ENCODE data around the gene IRF5. TPM values are rescaled to one million over a fixed set of nuclear protein-coding genes. Genes with fewer than 3 reads are reported as not detected.

IRF5 gene
- total and polyA plus RNA-seq, 10 of the 15 experiments (the other 5 are each of a cell fraction or from before 2014, with no cell fraction given) = 5.4 to 90.3 (median 61.7) TPM

DNA sequence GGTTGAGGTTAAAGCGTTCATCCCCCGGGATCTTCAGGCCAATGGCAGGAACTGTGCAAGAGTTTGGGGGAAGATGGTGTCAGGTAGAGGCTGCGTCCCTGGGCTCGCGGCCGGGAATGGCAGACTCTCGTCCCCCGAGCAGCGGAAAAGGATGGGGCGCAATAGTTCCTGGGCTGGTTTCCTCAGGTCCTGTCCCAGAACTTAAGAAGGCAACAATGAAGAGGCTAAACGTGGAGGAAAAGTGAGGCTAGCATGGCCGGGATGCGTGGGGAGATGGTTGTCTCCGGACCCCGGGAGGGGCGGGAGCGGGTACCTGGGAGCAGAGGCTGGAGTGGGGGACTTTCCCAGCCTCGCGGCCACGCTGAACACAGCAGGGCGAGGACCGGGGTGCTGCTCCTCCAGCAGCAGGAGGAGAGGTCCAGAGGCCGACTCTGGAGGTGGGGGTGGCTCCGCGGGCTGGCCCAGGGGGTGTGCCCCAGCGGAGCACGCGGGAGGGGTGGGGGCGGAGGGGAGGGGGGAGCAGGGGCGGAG is 882 bp downstream of the IRF5 start (continued):
- no peak for TF ChIP-seq EP300 (IDR thresholded peaks at IDR 0.05; ENCODE audit: borderline replicate concordance in 1 of 2, control insufficient read depth in 1 of 2, low read depth in 2 of 2, low read length in 2 of 2)
- no peak for TF ChIP-seq KAT2A (conservative IDR thresholded peaks at IDR 0.05; ENCODE audit: control insufficient read depth, low read depth, low read length)
- TF ChIP-seq CBX5 (IDR thresholded peaks at IDR 0.05; ENCODE audit: low read depth) = no peak
- no peak for TF ChIP-seq SMAD1 (IDR thresholded peaks at IDR 0.05; ENCODE audit: low read depth, partially characterized antibody)
- TF ChIP-seq PML (IDR thresholded peaks at IDR 0.05; ENCODE audit: low read length) = no peak
- no peak for TF ChIP-seq HDAC6 (IDR thresholded peaks at IDR 0.05; ENCODE audit: unreplicated experiment)
- no peak for TF ChIP-seq ZSCAN29 (IDR thresholded peaks at IDR 0.05)
- peak; percentile 80 for TF ChIP-seq POLR2A (IDR thresholded peaks at IDR 0.05; ENCODE audit: low read depth, low read length)
- TF ChIP-seq MEF2B (IDR thresholded peaks at IDR 0.05; ENCODE audit: partially characterized antibody, poor library complexity, severe bottlenecking) = no peak
- TF ChIP-seq JUND (IDR thresholded peaks at IDR 0.05; ENCODE audit: low read depth, low read length) = no peak
- peak; percentile 20; the same call in 1 of the 2 replicates for TF ChIP-seq CREM (IDR thresholded peaks at IDR 0.05; ENCODE audit: low read depth)
- TF ChIP-seq, protein P1, sequence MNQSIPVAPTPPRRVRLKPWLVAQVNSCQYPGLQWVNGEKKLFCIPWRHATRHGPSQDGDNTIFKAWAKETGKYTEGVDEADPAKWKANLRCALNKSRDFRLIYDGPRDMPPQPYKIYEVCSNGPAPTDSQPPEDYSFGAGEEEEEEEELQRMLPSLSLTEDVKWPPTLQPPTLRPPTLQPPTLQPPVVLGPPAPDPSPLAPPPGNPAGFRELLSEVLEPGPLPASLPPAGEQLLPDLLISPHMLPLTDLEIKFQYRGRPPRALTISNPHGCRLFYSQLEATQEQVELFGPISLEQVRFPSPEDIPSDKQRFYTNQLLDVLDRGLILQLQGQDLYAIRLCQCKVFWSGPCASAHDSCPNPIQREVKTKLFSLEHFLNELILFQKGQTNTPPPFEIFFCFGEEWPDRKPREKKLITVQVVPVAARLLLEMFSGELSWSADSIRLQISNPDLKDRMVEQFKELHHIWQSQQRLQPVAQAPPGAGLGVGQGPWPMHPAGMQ (IDR thresholded peaks at IDR 0.05; ENCODE audit: borderline replicate concordance) = no peak
- TF ChIP-seq, protein P2, sequence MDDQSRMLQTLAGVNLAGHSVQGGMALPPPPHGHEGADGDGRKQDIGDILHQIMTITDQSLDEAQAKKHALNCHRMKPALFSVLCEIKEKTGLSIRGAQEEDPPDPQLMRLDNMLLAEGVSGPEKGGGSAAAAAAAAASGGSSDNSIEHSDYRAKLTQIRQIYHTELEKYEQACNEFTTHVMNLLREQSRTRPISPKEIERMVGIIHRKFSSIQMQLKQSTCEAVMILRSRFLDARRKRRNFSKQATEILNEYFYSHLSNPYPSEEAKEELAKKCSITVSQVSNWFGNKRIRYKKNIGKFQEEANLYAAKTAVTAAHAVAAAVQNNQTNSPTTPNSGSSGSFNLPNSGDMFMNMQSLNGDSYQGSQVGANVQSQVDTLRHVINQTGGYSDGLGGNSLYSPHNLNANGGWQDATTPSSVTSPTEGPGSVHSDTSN (IDR thresholded peaks at IDR 0.05; ENCODE audit: insufficient replicate concordance, low read depth, low read length) = no peak
- TF ChIP-seq POLR2AphosphoS2 (IDR thresholded peaks at IDR 0.05; ENCODE audit: low read depth, low read length) = peak; percentile 56; the same call in 1 of the 2 replicates
- peak; percentile 39 for TF ChIP-seq SMAD5 (IDR thresholded peaks at IDR 0.05; ENCODE audit: low read depth)
- TF ChIP-seq, protein P3, sequence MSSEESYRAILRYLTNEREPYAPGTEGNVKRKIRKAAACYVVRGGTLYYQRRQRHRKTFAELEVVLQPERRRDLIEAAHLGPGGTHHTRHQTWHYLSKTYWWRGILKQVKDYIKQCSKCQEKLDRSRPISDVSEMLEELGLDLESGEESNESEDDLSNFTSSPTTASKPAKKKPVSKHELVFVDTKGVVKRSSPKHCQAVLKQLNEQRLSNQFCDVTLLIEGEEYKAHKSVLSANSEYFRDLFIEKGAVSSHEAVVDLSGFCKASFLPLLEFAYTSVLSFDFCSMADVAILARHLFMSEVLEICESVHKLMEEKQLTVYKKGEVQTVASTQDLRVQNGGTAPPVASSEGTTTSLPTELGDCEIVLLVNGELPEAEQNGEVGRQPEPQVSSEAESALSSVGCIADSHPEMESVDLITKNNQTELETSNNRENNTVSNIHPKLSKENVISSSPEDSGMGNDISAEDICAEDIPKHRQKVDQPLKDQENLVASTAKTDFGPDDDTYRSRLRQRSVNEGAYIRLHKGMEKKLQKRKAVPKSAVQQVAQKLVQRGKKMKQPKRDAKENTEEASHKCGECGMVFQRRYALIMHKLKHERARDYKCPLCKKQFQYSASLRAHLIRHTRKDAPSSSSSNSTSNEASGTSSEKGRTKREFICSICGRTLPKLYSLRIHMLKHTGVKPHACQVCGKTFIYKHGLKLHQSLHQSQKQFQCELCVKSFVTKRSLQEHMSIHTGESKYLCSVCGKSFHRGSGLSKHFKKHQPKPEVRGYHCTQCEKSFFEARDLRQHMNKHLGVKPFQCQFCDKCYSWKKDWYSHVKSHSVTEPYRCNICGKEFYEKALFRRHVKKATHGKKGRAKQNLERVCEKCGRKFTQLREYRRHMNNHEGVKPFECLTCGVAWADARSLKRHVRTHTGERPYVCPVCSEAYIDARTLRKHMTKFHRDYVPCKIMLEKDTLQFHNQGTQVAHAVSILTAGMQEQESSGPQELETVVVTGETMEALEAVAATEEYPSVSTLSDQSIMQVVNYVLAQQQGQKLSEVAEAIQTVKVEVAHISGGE (CRISPR knock-in tag; IDR thresholded peaks at IDR 0.05) = no peak
- TF ChIP-seq CHD1 (IDR thresholded peaks at IDR 0.05; ENCODE audit: low read depth, low read length) = no peak; the same call in 1 of the 2 replicates
- TF ChIP-seq HDAC2 (IDR thresholded peaks at IDR 0.05) = no peak
- TF ChIP-seq WRNIP1 (IDR thresholded peaks at IDR 0.05; ENCODE audit: borderline replicate concordance, low read depth, low read length) = no peak
- 0 out of 2 replicates have a peak, but pooled peaks have one; percentile 36 for TF ChIP-seq YY1 (IDR thresholded peaks at IDR 0.05; ENCODE audit: low read depth, low read length)
- TF ChIP-seq, protein P4, sequence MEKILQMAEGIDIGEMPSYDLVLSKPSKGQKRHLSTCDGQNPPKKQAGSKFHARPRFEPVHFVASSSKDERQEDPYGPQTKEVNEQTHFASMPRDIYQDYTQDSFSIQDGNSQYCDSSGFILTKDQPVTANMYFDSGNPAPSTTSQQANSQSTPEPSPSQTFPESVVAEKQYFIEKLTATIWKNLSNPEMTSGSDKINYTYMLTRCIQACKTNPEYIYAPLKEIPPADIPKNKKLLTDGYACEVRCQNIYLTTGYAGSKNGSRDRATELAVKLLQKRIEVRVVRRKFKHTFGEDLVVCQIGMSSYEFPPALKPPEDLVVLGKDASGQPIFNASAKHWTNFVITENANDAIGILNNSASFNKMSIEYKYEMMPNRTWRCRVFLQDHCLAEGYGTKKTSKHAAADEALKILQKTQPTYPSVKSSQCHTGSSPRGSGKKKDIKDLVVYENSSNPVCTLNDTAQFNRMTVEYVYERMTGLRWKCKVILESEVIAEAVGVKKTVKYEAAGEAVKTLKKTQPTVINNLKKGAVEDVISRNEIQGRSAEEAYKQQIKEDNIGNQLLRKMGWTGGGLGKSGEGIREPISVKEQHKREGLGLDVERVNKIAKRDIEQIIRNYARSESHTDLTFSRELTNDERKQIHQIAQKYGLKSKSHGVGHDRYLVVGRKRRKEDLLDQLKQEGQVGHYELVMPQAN (conservative IDR thresholded peaks at IDR 0.05) = no peak
